IMR-90 (cell line): ENCODE data around the gene NOS1.

Experiments used
- CTCF ChIP-seq: conservative IDR thresholded peaks from 2 replicates; pipeline ENCODE4 v1.5.1; 2012; ENCODE audit warnings: mild to moderate bottlenecking, low read depth, low read length, improper control_type of control experiment
- POLR2A ChIP-seq: IDR thresholded peaks from 2 replicates; pipeline ENCODE4 v1.6.1; 2012; ENCODE audit warnings: mild to moderate bottlenecking, low read depth, low read length
- SMC3 ChIP-seq: fragments of 150-350 bp; IDR thresholded peaks from 2 replicates; pipeline ENCODE4 v1.6.1; 2016; ENCODE audit warnings: low read depth, mild to moderate bottlenecking, antibody characterized with exemption, low read length, moderate library complexity

GRCh38 chr12:117262749-117263148 lies 98.7 kb downstream of the NOS1 start:
- TF ChIP-seq CTCF (no peak), POLR2A (no peak), SMC3 (no peak)
